Esophagus muscularis mucosa (tissue), 4 donors: Measurements from ENCODE around the gene STMN3. TPM values are rescaled to one million over a fixed set of nuclear protein-coding genes. Genes with fewer than 3 reads are reported as not detected.
A peak's percentile ranks its signal among the peaks of the same experiment; 100 is the strongest.

ENCODE experiments used
- DNase-seq: peaks from one replicate; pipeline ENCODE4 v3.0.0-alpha.2; 2017; ENCODE audit errors: extremely low spot score
- H3K27ac ChIP-seq, 4 donors: fragments of 200-600 bp; sonication (generic); replicated peaks in 1 of 4; 1 replicate in 3 of 4; 2 replicates in 1 of 4; pipeline ENCODE4 v1.5.1; 2016 to 2019; ENCODE audit warnings: mild to moderate bottlenecking in 1 of 4
- H3K27me3 ChIP-seq, 4 donors: fragments of 200-600 bp; sonication (generic); one replicate each; pipeline versions ENCODE4 v1.5.1 to v1.6.0; 2016 to 2019
- H3K36me3 ChIP-seq, 4 donors: fragments of 200-600 bp; sonication (generic); one replicate each; pipeline ENCODE4 v1.5.1; 2016 to 2019
- H3K4me1 ChIP-seq, 4 donors: fragments of 200-600 bp; sonication (generic); one replicate each; pipeline ENCODE4 v1.5.1; 2016 to 2019
- H3K4me3 ChIP-seq, 4 donors: fragments of 200-600 bp; sonication (generic); 1 replicate in 2 of 4; 2 replicates in 2 of 4; pipeline ENCODE4 v1.5.1; 2016 to 2019; ENCODE audit warnings: mild to moderate bottlenecking in 4 of 4, moderate library complexity in 1 of 4
- H3K9me3 ChIP-seq, 4 donors: fragments of 200-600 bp; sonication (generic); 1 replicate in 3 of 4; 2 replicates in 1 of 4; pipeline ENCODE4 v1.5.1; 2016 to 2019
- EP300 ChIP-seq: sonication (generic); formaldehyde crosslinking; IDR thresholded peaks from one replicate; pipeline ENCODE4 v1.6.1; 2017; ENCODE audit warnings: antibody characterized with exemption
- POLR2A ChIP-seq: fragments of 450-650 bp; IDR thresholded peaks from one replicate; pipeline ENCODE4 v1.6.1; 2017; ENCODE audit warnings: antibody characterized with exemption, moderate library complexity, mild to moderate bottlenecking, low read depth
- POLR2AphosphoS5 ChIP-seq, 2 donors: sonication (generic); formaldehyde crosslinking; IDR thresholded peaks; one replicate each; pipeline ENCODE4 v1.6.1; 2017; ENCODE audit warnings: antibody characterized with exemption in 2 of 2
- WGBS: methylation state at CpG from one replicate; pipeline ENCODE4 v1.1.5; 2018; 5-methylcytosine and 5-hydroxymethylcytosine counted together
- intact Hi-C: fragments of 100-400 bp; cut with DNase I; formaldehyde crosslinking; loops from one replicate; pipeline ENCODE4 v1.15.1; 2023
- total RNA-seq, 4 donors: library from RNA; depleted of rRNA; stranded (reverse); fragments of >200 nt; gene quantifications; one replicate each; pipeline versions ENCODE4 v1.1.0 to v1.2.1, GENCODE V29; 2016
- TF ChIP-seq, protein P1 (sequence below), 3 experiments: fragments of 200-600 bp in 2 of 3; fragments of 450-650 bp in 1 of 3; sonication (generic) in 2 of 3; IDR thresholded peaks; one replicate each; pipeline ENCODE4 v1.5.1; 2017 to 2019; ENCODE audit warnings: antibody characterized with exemption in 3 of 3, mild to moderate bottlenecking in 2 of 3, moderate library complexity in 1 of 3

Gene STMN3
- total RNA-seq, 4 donors from 2014 or later: 13.3 to 47.4 (median 28.9) TPM

GRCh38 chr20:63639093-63639975, 13.9 kb downstream of the STMN3 start:
- Histone ChIP-seq H3K4me1 (peaks cover 7 to 32% (median 21%) of the 10 kb centered on the region in 4 donors), H3K9me3 (no peaks in the 10 kb centered on the region), H3K27me3 (no peaks in the 10 kb centered on the region), H3K4me3 (peak overlapping the region in 2 of 4 donors; percentile 54 to 61), H3K27ac (peak overlapping the region; percentile 45 to 62 (median 52)), H3K36me3 (no peaks in the 10 kb centered on the region)
- TF ChIP-seq POLR2A: no peak
- peak; percentile 38 to 63 for TF ChIP-seq POLR2AphosphoS5 (IDR thresholded peaks at IDR 0.05)
- WGBS: 59% methylated on average over 13 of the region's 15 CpGs
- DNase-seq: no peak
- intact Hi-C loops: no loop called here

GRCh38 chr20:63636752-63637628, 16.2 kb downstream of the STMN3 start:
- no peak for DNase-seq
- peaks cover 4 to 21% (median 12%) of the 10 kb centered on the region in 4 donors for H3K4me1 ChIP-seq
- no peak overlapping the region for H3K27ac ChIP-seq
- intact Hi-C loops: no loop called here
- no peaks in the 10 kb centered on the region for H3K9me3 ChIP-seq
- TF ChIP-seq EP300 (no peak), POLR2AphosphoS5 (IDR thresholded peaks at IDR 0.05) (no peak), POLR2A (no peak)
- TF ChIP-seq, protein P1, sequence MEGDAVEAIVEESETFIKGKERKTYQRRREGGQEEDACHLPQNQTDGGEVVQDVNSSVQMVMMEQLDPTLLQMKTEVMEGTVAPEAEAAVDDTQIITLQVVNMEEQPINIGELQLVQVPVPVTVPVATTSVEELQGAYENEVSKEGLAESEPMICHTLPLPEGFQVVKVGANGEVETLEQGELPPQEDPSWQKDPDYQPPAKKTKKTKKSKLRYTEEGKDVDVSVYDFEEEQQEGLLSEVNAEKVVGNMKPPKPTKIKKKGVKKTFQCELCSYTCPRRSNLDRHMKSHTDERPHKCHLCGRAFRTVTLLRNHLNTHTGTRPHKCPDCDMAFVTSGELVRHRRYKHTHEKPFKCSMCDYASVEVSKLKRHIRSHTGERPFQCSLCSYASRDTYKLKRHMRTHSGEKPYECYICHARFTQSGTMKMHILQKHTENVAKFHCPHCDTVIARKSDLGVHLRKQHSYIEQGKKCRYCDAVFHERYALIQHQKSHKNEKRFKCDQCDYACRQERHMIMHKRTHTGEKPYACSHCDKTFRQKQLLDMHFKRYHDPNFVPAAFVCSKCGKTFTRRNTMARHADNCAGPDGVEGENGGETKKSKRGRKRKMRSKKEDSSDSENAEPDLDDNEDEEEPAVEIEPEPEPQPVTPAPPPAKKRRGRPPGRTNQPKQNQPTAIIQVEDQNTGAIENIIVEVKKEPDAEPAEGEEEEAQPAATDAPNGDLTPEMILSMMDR (IDR thresholded peaks at IDR 0.05): no peak
- H3K27me3 ChIP-seq: no peaks in the 10 kb centered on the region
- H3K4me3 ChIP-seq: no peak overlapping the region
- WGBS: 84% methylated on average over 16 of the region's 19 CpGs
- no peaks in the 10 kb centered on the region for H3K36me3 ChIP-seq

DNA sequence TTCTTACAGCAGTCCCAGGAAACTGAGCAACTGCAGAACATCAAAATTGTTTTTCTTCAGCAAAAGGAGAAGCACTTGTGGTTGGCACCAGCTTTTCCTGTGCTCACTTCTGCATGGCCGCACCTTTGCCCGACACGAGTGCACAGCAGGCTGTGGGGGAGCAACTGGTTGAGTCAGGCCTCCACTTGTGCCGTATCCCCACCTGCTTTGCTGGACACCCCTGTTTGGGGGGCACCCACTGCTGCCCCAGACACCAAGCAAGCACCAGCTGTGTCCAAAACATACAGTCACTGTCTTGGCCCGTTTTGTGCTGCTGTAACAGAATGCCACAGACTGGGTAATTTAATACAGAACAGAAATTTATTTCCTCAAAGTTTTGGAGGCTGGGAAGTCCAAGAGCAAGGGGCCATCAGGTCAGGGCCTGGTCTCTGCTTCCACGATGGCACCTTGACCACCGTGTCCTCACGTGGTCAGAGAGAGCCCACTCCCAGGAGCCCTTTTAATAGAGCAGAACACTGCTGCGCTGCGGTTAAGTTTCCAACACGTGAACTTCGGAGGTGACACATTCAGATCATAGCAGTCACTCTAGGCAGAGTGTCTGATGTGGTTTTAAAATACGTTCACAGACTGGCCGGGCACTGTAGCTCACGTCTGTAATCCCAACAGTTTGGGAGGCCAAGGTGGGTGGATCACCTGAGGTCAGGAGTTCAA, 17.6 kb downstream of the STMN3 start:
- no peak for TF ChIP-seq POLR2AphosphoS5 (IDR thresholded peaks at IDR 0.05)
- TF ChIP-seq, protein P1 (IDR thresholded peaks at IDR 0.05): no peak
- TF ChIP-seq POLR2A: no peak
- no peak for TF ChIP-seq EP300
- Histone ChIP-seq H3K9me3 (no peaks in the 10 kb centered on the region), H3K36me3 (no peaks in the 10 kb centered on the region), H3K27ac (no peak overlapping the region), H3K27me3 (no peaks in the 10 kb centered on the region), H3K4me3 (no peak overlapping the region), H3K4me1 (peaks cover 5 to 21% (median 13%) of the 10 kb centered on the region in 4 donors)
- whole genome bisulfite sequencing: 74% methylated on average over 14 of the region's 15 CpGs
- DNase-seq: no peak
- intact Hi-C loops: no loop called here

GRCh38 chr20:63633732-63634131, 19.5 kb downstream of the STMN3 start:
- Histone ChIP-seq H3K27me3 (no peaks in the 10 kb centered on the region), H3K4me3 (no peak overlapping the region), H3K4me1 (peaks cover 6 to 18% (median 15%) of the 10 kb centered on the region in 4 donors), H3K27ac (no peak overlapping the region), H3K36me3 (no peaks in the 10 kb centered on the region), H3K9me3 (no peaks in the 10 kb centered on the region)
- 86% methylated on average over 9 of the region's 9 CpGs for WGBS
- intact Hi-C loops: no loop called here
- DNase-seq: no peak
- TF ChIP-seq POLR2A (no peak), EP300 (no peak), POLR2AphosphoS5 (IDR thresholded peaks at IDR 0.05) (no peak)
- TF ChIP-seq, protein P1 (IDR thresholded peaks at IDR 0.05): no peak
